GM19455 (cell line): Measurements from ENCODE around the gene HSPA9.
"Not testable (repeated sequence)": the region's sequence is repeated elsewhere in the genome, so short reads cannot be mapped to it uniquely, and the experiment has no call there.

ENCODE experiments used
- ATAC-seq: cut with Tn5 transposase; IDR thresholded peaks from one replicate; pipeline ENCODE4 v1.9.1; 2021; ENCODE audit not compliant: unreplicated experiment

HSPA9 gene

DNA sequence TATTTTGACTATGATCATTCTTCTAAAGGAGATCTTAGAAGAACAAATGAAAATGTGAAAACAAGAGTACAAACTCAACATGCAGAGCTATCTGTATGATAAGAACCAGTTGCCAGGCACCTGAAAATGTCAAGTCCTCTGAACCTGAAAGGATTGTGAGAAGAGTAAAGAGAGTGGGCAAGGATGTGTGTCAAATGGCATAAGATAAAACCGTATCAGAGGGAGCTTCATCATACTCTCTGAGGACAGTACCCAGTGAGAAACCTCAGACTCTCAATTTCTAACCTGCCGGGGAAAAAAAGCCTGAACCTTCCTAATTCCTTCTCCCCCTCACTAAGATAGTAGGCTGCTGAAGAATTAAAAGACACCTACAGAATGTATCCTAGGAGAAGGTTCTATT lies 39.0 kb downstream of the HSPA9 start:
- ATAC-seq = no peak

GRCh38 chr5:138533973-138534941 lies 40.9 kb downstream of the HSPA9 start:
- no peak for ATAC-seq

DNA sequence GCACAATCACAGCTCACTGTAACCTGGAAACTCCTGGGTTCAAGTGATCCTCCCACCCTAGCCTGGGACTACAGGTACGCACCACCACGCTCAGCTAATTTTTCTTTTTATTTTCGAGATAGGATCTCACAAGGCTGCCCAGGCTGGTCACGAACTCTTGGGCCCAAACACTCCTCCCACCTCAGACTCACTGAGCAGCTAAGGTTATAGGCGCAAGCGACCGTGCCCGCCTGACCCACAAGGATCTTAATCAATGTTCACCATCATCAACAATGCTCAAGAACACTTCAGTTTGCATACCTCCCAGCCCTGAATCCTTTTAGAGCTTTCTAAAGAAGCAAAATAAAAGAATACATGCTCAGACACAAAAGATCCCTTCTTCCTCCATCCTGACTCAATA lies 45.4 kb downstream of the HSPA9 start:
- no peak for ATAC-seq

GRCh38 chr5:138528744-138529469 lies 46.3 kb downstream of the HSPA9 start:
- no peak for ATAC-seq

GRCh38 chr5:138528208-138528607 lies 47.0 kb downstream of the HSPA9 start:
- ATAC-seq = no peak

DNA sequence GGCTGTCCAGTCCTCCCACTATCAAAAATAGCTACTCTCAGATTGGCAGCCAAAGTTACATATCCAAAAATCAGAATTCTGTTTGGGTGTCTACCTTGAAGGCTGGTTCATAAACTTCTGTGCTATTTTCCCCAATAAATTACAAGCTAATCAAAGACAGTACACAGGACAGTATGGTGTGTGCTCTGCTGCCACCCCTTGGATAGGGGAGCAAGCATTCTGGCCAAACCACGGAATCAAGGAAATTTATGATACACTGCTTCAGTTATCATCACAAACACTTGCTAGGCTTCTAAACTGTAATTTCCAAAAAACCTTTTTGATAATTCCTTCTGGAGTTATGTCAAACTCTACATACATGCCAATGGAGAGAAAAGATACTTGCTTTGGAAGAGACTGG lies 48.0 kb downstream of the HSPA9 start:
- ATAC-seq = no peak

GRCh38 chr5:138523406-138523805 lies 51.8 kb downstream of the HSPA9 start:
- ATAC-seq = no peak

- no peak for ATAC-seq
Observed at GRCh38 chr5:138520971-138521370, 54.2 kb downstream of the HSPA9 start.

GRCh38 chr5:138517437-138517836 lies 57.8 kb downstream of the HSPA9 start:
- ATAC-seq = no peak

- no peak for ATAC-seq
Observed at GRCh38 chr5:138515556-138516245, 59.5 kb downstream of the HSPA9 start.

DNA sequence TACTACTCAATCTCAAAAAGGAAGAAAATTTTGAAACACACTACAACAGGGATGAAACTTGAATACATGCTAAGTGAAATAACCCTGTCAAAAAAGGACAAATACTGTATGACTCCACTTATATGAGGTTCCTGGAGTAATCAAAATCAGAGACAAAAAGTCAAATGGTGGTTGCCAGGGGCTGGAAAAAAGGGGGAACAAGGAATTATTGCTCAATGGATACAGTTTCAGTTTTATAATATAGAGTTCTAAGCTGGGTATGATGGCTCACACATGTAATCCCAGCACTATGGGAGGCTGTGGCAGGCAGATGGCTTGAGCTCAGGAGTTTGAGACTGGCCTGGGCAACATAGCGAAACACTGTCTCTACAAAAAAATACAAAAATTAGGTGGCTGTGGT lies 61.2 kb downstream of the HSPA9 start:
- no peak for ATAC-seq

GRCh38 chr5:138508958-138509357 lies 66.2 kb downstream of the HSPA9 start:
- ATAC-seq = no peak

- not testable (repeated sequence) for ATAC-seq
Observed at GRCh38 chr5:138507485-138507884, 67.7 kb downstream of the HSPA9 start.

DNA sequence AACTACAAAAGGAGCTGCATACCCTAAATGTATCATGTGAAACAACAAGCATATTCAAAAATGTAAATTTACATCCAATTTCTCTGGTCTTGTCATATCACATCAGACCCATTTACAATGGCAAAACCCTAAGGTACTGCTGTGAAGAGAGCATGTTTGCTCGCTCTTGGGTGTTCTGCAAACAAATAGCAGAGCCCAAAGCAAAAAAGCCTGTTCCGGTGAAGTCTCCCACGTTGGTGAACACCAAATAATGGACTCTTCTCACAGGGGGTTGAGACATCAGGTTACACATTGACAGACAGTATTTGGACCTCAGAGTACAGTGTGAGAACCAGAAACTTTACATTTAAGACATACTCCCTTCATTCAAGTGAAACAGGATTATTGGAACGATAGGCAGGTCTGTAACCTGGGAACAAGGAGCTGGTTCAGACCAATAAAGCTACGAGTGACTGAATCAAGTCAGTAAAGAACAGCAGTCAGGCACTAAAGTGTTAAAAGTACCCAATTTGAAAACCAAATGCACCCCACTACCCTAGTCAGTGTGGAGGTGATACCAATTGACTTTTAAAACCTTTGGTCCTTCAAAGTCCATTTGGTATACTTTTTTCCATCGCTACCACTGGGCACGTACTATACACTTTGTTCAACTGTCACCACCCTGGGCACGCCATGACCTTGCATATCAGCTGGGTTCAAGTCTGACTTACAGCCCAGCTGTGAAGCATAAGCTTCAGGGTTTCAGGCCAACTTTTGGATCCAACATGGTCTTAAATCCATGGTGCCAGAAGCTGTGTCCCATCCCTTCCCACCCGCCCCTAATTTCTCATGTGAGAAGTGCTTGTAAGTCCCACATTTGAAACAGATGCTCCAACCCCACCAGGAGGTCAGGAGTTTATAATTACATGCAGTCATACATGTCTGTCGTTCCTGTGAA lies 68.6 kb downstream of the HSPA9 start:
- ATAC-seq = no peak

DNA sequence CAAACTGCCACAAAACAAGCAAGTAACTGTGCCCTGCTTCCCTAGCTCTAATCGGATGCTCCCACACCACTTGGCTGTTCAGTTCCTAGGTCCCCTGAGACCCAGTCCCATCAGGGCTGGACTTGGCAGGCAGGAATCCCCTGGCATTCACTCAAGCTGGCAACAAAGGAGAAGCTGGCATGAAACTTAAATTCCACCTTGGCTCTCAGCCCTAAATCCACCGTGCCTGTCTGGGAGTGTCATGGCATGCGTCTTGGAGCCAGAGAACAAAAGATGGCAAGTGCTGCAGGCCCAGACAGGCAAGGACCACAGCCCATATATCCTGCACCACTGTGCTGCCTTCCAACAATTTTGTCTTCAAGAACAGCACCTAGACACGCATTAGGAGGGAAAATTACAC lies 70.4 kb downstream of the HSPA9 start:
- no peak for ATAC-seq
